ENCODE measurements around the gene SEPHS2.

The SEPHS2 gene

GRCh38 chr16:30413112-30413806 is 32.4 kb downstream of the SEPHS2 start:
- DNase-seq (ENCODE audit: low read depth in 1 of 2, low spot score in 1 of 2) = no peak
- TF ChIP-seq CTCF (IDR thresholded peaks at IDR 0.05; ENCODE audit: insufficient read depth, low read length) (no peak), REST (IDR thresholded peaks at IDR 0.05; ENCODE audit: insufficient replicate concordance, low read depth) (no peak), SPI1 (IDR thresholded peaks at IDR 0.05; ENCODE audit: borderline replicate concordance, low read depth) (no peak), GABPA (IDR thresholded peaks at IDR 0.05; ENCODE audit: low read depth) (no peak), POLR2AphosphoS5 (IDR thresholded peaks at IDR 0.05; ENCODE audit: low read depth) (no peak)
- Histone ChIP-seq H3K27ac (replicated peaks) (no peak overlapping the region), H3K4me3 (replicated peaks; ENCODE audit: insufficient read depth, low read length) (no peak overlapping the region), H3K27me3 (ENCODE audit: insufficient read depth, poor library complexity, severe bottlenecking) (no peaks in the 10 kb centered on the region)

GRCh38 chr16:30409125-30410060 is 36.3 kb downstream of the SEPHS2 start:
- Histone ChIP-seq H3K4me3 (replicated peaks; ENCODE audit: insufficient read depth, low read length) (no peak overlapping the region), H3K27me3 (ENCODE audit: insufficient read depth, poor library complexity, severe bottlenecking) (no peaks in the 10 kb centered on the region), H3K27ac (replicated peaks) (peak overlapping the region; percentile 32; the same call in 1 of the 2 replicates)
- DNase-seq (ENCODE audit: low read depth in 1 of 2, low spot score in 1 of 2) = peak; percentile 63 to 93
- TF ChIP-seq GABPA (IDR thresholded peaks at IDR 0.05; ENCODE audit: low read depth) = no peak
- peak; percentile 93 for TF ChIP-seq CTCF (IDR thresholded peaks at IDR 0.05; ENCODE audit: insufficient read depth, low read length)

GRCh38 chr16:30407804-30408534 is 37.7 kb downstream of the SEPHS2 start:
- no peak for DNase-seq (ENCODE audit: low read depth in 1 of 2, low spot score in 1 of 2)
- TF ChIP-seq CTCF (IDR thresholded peaks at IDR 0.05; ENCODE audit: insufficient read depth, low read length) (no peak), REST (IDR thresholded peaks at IDR 0.05; ENCODE audit: insufficient replicate concordance, low read depth) (no peak), POLR2AphosphoS5 (IDR thresholded peaks at IDR 0.05; ENCODE audit: low read depth) (no peak), GABPA (IDR thresholded peaks at IDR 0.05; ENCODE audit: low read depth) (no peak), SPI1 (IDR thresholded peaks at IDR 0.05; ENCODE audit: borderline replicate concordance, low read depth) (no peak)
- H3K27ac ChIP-seq (replicated peaks) = peak overlapping the region; percentile 77
- H3K27me3 ChIP-seq (ENCODE audit: insufficient read depth, poor library complexity, severe bottlenecking) = no peaks in the 10 kb centered on the region
- peak overlapping the region; percentile 77 for H3K4me3 ChIP-seq (replicated peaks; ENCODE audit: insufficient read depth, low read length)

Measured in HL-60 (cell line).